Skeletal muscle tissue (tissue), 4 donors: Measurements from ENCODE around the gene AXDND1. TPM values are rescaled to one million over a fixed set of nuclear protein-coding genes. Genes with fewer than 3 reads are reported as not detected.
"Not testable (repeated sequence)": the region's sequence is repeated elsewhere in the genome, so short reads cannot be mapped to it uniquely, and the experiment has no call there.

Experiments used
- H3K27ac ChIP-seq: one replicate; pipeline ENCODE4 v1.7.0; 2013; ENCODE audit warnings: mild to moderate bottlenecking, low read depth, low read length, inconsistent platforms
- H3K27me3 ChIP-seq, 3 donors: one replicate each; pipeline ENCODE4 v1.7.0; 2013; ENCODE audit warnings: low read length in 3 of 3; ENCODE audit not compliant: control insufficient read depth in 3 of 3, insufficient read depth in 3 of 3
- H3K36me3 ChIP-seq, 3 donors: one replicate each; pipeline ENCODE4 v1.7.0; 2013; ENCODE audit warnings: low read length in 3 of 3; ENCODE audit not compliant: control insufficient read depth in 3 of 3, insufficient read depth in 3 of 3
- H3K4me1 ChIP-seq, 3 donors: one replicate each; pipeline ENCODE4 v1.7.0; 2013; ENCODE audit warnings: low read length in 3 of 3, mild to moderate bottlenecking in 3 of 3; ENCODE audit not compliant: control insufficient read depth in 3 of 3, insufficient read depth in 3 of 3
- H3K4me3 ChIP-seq, 3 donors: one replicate each; pipeline ENCODE4 v1.7.0; 2013; ENCODE audit warnings: low read length in 3 of 3
- H3K9ac ChIP-seq, 3 donors: one replicate each; pipeline ENCODE4 v1.7.0; 2013; ENCODE audit warnings: low read length in 3 of 3, mild to moderate bottlenecking in 3 of 3, moderate library complexity in 2 of 3, low read depth in 1 of 3
- H3K9me3 ChIP-seq, 3 donors: one replicate each; pipeline ENCODE4 v1.7.0; 2013; ENCODE audit warnings: low read length in 3 of 3; ENCODE audit not compliant: control insufficient read depth in 3 of 3
- total RNA-seq: library from RNA; depleted of rRNA; stranded (reverse); fragments of >200 nt; gene quantifications from one replicate; pipeline ENCODE4 v1.2.3, GENCODE V29; 2014
- donor health status: Osteomylitis.

The AXDND1 gene
- total RNA-seq, 1 donor from 2014 or later: under 0.01 TPM

- Histone ChIP-seq H3K4me1 (no peaks in the 10 kb centered on the region), H3K36me3 (no peaks in the 10 kb centered on the region), H3K27me3 (no peaks in the 10 kb centered on the region), H3K4me3 (no peak overlapping the region), H3K27ac (no peak overlapping the region), H3K9ac (no peak overlapping the region), H3K9me3 (peaks cover 0 to 3% (median 0%) of the 10 kb centered on the region in 3 donors)
These were observed 82.8 kb downstream of the AXDND1 start for GRCh38 chr1:179448437-179449149.

- not testable (repeated sequence) for H3K36me3 ChIP-seq, H3K27ac ChIP-seq, H3K27me3 ChIP-seq, H3K9ac ChIP-seq, H3K4me3 ChIP-seq, H3K9me3 ChIP-seq, H3K4me1 ChIP-seq
These were observed 93.9 kb downstream of the AXDND1 start for GRCh38 chr1:179459606-179460206.

- H3K27me3 ChIP-seq, H3K36me3 ChIP-seq, H3K4me3 ChIP-seq, H3K9ac ChIP-seq, H3K9me3 ChIP-seq, H3K4me1 ChIP-seq, H3K27ac ChIP-seq: not testable (repeated sequence)
These were observed 99.9 kb downstream of the AXDND1 start for GRCh38 chr1:179465661-179466060.

GRCh38 chr1:179474713-179475112 lies 108.9 kb downstream of the AXDND1 start:
- peaks cover 0 to 9% (median 9%) of the 10 kb centered on the region in 3 donors for H3K9me3 ChIP-seq
- no peak overlapping the region for H3K9ac ChIP-seq
- no peak overlapping the region for H3K4me3 ChIP-seq
- H3K27me3 ChIP-seq: no peaks in the 10 kb centered on the region
- no peaks in the 10 kb centered on the region for H3K36me3 ChIP-seq
- H3K27ac ChIP-seq: no peak overlapping the region
- no peaks in the 10 kb centered on the region for H3K4me1 ChIP-seq

GRCh38 chr1:179476484-179476883 lies 110.7 kb downstream of the AXDND1 start:
- no peaks in the 10 kb centered on the region for H3K36me3 ChIP-seq
- peaks cover 0 to 9% (median 5%) of the 10 kb centered on the region in 3 donors for H3K9me3 ChIP-seq
- no peak overlapping the region for H3K9ac ChIP-seq
- no peaks in the 10 kb centered on the region for H3K27me3 ChIP-seq
- no peaks in the 10 kb centered on the region for H3K4me1 ChIP-seq
- no peak overlapping the region for H3K4me3 ChIP-seq
- H3K27ac ChIP-seq: no peak overlapping the region

GRCh38 chr1:179478370-179478769 lies 112.6 kb downstream of the AXDND1 start:
- Histone ChIP-seq H3K9ac (no peak overlapping the region), H3K36me3 (no peaks in the 10 kb centered on the region), H3K4me1 (no peaks in the 10 kb centered on the region), H3K9me3 (peaks cover 0 to 9% (median 5%) of the 10 kb centered on the region in 3 donors), H3K27me3 (no peaks in the 10 kb centered on the region), H3K27ac (no peak overlapping the region), H3K4me3 (no peak overlapping the region)

GRCh38 chr1:179490611-179491010 lies 124.8 kb downstream of the AXDND1 start:
- Histone ChIP-seq H3K9ac (no peak overlapping the region), H3K27ac (no peak overlapping the region), H3K4me3 (no peak overlapping the region), H3K9me3 (no peaks in the 10 kb centered on the region), H3K36me3 (no peaks in the 10 kb centered on the region), H3K27me3 (no peaks in the 10 kb centered on the region), H3K4me1 (no peaks in the 10 kb centered on the region)

GRCh38 chr1:179493323-179493722 lies 127.6 kb downstream of the AXDND1 start:
- H3K4me3 ChIP-seq: no peak overlapping the region
- no peaks in the 10 kb centered on the region for H3K9me3 ChIP-seq
- no peaks in the 10 kb centered on the region for H3K36me3 ChIP-seq

DNA sequence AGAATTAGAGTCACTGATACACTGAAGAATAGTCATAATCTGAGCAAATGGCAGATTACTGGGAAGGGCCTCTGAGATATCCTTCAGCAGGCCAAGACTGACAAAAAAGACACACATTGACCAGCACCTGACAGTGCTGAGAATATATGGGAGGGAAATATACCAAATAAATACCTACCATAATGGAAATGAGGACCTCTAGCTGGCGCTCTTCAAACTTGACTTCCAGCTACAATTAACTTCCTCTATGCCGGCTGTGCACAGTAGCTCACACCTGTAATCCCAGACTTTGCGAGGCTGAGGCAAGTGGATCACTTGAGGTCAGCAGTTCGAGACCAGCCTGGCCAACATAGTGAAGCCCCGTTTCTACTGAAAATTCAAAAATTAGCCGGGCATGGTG lies 140.4 kb downstream of the AXDND1 start:
- Histone ChIP-seq H3K4me3 (no peak overlapping the region), H3K36me3 (no peaks in the 10 kb centered on the region), H3K27ac (no peak overlapping the region), H3K4me1 (no peaks in the 10 kb centered on the region), H3K9me3 (no peaks in the 10 kb centered on the region), H3K27me3 (no peaks in the 10 kb centered on the region), H3K9ac (no peak overlapping the region)

More at GRCh38 chr1:179493323-179493722, 127.6 kb downstream of the AXDND1 start:
- H3K27me3 ChIP-seq: no peaks in the 10 kb centered on the region
- H3K4me1 ChIP-seq: no peaks in the 10 kb centered on the region
- no peak overlapping the region for H3K9ac ChIP-seq
- H3K27ac ChIP-seq: no peak overlapping the region

DNA sequence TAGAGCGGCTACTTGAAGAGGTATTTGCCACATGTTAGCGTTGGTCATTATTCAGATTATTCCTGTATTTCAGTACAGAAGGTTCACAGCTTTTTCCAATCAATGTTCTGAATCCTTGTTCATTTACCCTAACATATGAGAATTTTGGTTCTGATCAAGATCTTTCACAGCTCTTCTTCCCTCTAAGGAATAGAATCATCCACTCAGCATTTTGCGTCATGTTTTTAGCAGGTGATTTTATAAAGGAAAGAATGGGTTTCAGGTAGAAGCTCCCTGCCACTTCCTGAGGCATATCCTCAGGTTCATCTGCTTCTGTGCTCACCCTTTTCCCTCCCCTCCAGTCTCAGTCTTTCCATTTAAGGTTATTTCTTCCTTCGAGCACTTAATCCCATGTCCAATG lies 143.6 kb downstream of the AXDND1 start:
- H3K9me3 ChIP-seq: no peaks in the 10 kb centered on the region
- H3K27ac ChIP-seq: no peak overlapping the region
- H3K4me3 ChIP-seq: no peak overlapping the region
- no peaks in the 10 kb centered on the region for H3K4me1 ChIP-seq
- no peaks in the 10 kb centered on the region for H3K27me3 ChIP-seq
- no peaks in the 10 kb centered on the region for H3K36me3 ChIP-seq
- no peak overlapping the region for H3K9ac ChIP-seq
